ENCODE measurements around the gene C15orf40.
"Not testable (repeated sequence)": the region's sequence is repeated elsewhere in the genome, so short reads cannot be mapped to it uniquely, and the experiment has no call there.

C15orf40 gene

DNA sequence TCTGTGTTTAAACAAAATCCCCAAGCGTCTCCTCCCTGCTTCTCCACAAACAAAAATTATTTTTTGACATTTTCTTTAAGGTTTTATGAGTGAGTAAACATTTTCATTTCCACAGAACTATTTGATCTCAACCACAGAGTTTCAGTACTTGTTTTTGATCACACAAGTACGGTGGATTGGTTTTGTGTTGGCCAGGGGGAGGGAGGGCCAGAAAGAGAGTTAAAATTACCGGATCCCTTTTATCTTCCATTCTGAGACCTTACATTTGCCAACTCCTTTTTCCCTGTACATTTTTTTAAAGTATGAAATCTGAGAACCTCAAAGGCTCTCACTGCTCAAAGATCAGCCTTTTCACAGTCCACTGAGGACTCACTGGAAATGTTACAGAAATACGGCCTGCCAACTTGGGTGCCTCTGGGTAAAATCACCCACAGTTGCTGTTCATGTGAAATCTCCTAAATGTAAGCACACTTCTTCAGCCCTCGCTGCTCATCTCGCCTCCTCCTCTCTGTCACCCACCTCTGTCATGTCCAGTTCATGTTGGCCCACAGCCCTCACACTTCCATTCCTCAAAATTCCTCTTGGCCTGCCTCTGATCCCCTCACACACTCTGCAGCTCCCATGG, 60.6 kb downstream of the C15orf40 start:
- no peak for DNase-seq

- DNase-seq, result no peak
Measured at GRCh38 chr15:82950295-82950694, 61.1 kb downstream of the C15orf40 start.

DNA sequence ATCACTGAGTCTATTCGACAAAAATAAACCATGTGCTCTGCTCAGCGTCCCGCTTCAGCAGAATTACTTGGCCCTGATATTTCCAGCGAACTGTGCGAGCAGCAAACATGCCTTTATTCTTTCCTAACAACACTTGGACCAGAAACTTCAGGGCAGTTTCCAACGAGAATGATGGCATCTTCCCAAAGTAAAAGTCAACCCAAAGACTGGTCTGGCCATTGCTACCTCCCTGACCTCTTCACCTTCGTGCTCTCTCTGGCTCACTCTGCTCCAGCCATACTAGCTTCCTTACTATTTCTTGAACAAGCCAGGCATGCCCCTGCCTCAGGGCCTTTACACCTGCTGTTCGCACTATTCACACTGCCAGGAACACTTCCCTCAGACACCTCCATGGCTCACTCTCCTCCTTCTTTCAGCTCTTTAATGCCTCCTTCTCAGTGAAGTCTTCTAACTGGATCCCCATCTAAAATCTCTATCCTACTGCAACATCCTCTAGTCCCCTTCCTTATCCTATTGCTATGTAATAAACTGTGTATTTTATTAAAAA, 65.2 kb downstream of the C15orf40 start:
- DNase-seq, result no peak

GRCh38 chr15:82945326-82945725, 66.1 kb downstream of the C15orf40 start:
- no peak for DNase-seq

GRCh38 chr15:82944821-82945220, 66.6 kb downstream of the C15orf40 start:
- no peak for DNase-seq

GRCh38 chr15:82944056-82944455, 67.4 kb downstream of the C15orf40 start:
- DNase-seq, result no peak

- DNase-seq, result no peak
Measured at GRCh38 chr15:82943176-82943575, 68.3 kb downstream of the C15orf40 start.

DNA sequence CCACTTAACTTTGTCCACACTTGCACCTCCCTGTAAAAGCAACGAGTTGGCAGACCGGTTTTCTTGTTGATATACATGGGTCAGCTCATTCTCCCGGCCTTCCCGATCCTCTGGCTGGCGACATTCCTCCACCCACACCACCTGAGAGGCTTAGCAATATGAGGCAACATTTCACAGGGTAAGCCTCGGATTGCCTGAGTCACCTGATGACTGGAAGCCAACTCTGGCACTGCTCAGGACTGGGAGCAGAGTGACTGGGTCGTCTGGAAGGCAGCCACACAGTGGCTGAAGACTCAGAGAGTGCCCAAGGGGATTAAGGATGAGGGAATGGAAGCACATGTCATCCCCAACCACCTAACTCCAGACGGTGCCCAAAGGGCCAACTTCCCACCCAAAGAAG, 68.7 kb downstream of the C15orf40 start:
- DNase-seq, result no peak

DNA sequence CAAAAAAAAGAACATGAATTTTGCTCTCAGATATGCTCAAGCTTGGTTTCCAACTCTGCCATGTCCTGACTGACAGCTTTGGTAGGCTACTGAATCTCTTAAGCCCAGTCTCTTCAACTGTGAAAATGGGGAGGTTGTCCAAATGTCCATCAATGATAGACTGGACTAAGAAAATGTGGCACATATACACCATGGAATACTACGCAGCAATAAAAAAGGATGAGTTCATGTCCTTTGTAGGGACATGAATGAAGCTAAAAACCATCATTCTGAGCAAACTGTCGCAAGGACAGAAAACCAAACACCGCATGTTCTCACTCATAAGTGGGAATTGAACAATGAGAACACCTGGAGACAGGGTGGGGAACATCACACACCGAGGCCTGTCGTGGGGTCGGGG, 71.8 kb downstream of the C15orf40 start:
- DNase-seq, result not testable (repeated sequence)

All from activated CD4-positive, CD25-positive, alpha-beta regulatory T cell treated with anti-CD3 and anti-CD28 coated beads, Interleukin-2, amount 50 U/mL, for 72 hours (primary cell).